LNCaP clone FGC (cell line): ENCODE data around the gene SLC25A33.

Experiments used
- DNase-seq: peaks from one replicate; pipeline ENCODE4 v3.0.0-alpha.2; 2011; ENCODE audit warnings: low read depth
- H3K4me3 ChIP-seq: 2 replicates; pipeline ENCODE4 v1.5.1; 2011; ENCODE audit warnings: mild to moderate bottlenecking, low read depth, low read length, control low read depth
- TF ChIP-seq, protein P1 (sequence below): IDR thresholded peaks from 2 replicates; pipeline ENCODE4 v1.5.1; 2012; ENCODE audit warnings: mild to moderate bottlenecking; ENCODE audit not compliant: control insufficient read depth, insufficient read depth; ENCODE audit errors: extremely low read depth

Gene SLC25A33

DNA sequence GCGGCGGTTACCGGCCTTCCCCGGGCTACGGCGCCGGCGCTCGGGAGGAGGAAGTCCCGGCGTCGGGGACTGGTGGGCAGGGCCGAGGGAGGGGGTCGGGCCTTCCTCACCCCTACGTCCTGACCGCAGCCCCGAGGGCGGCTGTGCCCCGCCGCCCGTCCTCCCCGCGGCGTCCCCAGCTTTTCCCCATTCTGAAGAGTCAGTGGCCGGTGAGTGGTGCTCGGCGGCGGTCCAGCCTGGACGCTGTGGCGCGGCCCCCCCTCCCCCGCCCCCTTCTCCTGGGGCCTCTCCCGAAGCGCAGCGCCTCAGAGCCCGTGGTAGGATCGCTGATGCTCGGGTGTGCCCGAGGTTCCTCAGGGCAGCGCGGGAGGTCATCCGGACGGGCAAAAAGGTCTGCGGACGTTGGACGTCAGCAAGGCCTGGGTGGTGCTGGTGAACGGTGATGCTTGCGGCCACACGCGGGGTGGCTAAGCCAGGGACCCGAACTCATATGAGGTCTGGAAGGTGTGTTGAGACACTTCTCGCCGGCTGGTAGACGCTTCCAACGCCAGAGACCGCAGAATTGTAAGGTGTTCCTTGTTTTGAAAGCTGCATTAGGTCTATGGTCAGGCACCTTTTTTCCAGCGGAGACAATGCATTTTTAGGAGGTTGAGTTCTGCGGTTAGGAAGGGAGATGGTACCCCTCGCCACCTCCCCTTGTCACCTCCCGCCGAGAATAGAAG lies 725 bp downstream of the SLC25A33 start:
- TF ChIP-seq, protein P1, sequence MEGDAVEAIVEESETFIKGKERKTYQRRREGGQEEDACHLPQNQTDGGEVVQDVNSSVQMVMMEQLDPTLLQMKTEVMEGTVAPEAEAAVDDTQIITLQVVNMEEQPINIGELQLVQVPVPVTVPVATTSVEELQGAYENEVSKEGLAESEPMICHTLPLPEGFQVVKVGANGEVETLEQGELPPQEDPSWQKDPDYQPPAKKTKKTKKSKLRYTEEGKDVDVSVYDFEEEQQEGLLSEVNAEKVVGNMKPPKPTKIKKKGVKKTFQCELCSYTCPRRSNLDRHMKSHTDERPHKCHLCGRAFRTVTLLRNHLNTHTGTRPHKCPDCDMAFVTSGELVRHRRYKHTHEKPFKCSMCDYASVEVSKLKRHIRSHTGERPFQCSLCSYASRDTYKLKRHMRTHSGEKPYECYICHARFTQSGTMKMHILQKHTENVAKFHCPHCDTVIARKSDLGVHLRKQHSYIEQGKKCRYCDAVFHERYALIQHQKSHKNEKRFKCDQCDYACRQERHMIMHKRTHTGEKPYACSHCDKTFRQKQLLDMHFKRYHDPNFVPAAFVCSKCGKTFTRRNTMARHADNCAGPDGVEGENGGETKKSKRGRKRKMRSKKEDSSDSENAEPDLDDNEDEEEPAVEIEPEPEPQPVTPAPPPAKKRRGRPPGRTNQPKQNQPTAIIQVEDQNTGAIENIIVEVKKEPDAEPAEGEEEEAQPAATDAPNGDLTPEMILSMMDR: no peak
- peak overlapping the region; percentile 73 for H3K4me3 ChIP-seq
- DNase-seq: no peak

DNA sequence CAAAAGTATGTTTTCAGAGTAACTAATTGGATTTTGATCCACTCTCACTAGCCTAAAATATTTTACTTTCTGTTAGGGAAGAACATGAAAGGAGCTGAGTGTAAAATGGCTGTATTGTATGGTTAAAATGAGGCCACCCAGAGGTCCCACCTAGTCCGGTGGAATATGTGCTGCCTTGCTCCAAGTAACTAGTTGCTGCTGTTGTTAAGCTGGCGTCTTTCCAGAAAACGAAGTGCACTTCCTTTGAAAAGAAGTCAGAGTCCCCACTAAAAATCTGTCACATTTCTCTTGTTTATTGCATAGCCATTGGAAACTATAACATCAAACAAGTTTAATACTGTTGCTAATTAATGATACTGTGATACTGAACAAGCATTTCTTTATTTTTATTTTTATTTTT lies 3.2 kb downstream of the SLC25A33 start:
- H3K4me3 ChIP-seq: peak overlapping the region; percentile 30
- DNase-seq: peak; percentile 74
- TF ChIP-seq, protein P1: no peak

DNA sequence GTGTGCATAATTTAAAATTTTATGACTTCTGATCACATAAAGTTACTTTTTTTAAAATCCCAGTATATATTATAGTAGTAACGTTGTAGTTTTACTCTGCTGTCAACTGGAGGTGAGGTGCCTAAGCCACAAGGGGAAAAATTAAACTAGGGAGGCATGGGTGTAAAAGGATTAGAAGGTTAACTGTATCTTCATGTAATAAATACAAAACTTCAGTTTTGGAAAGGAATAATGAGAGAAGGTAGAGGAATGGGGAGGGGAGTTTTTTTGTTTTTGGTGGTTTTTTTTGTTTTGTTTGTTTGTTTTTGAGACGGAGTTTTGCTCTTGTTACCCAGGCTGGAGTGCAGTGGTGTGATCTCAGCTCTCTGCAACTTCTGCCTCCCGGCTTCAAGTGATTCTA lies 5.7 kb downstream of the SLC25A33 start:
- no peak for DNase-seq
- TF ChIP-seq, protein P1: no peak
- H3K4me3 ChIP-seq: no peak overlapping the region

DNA sequence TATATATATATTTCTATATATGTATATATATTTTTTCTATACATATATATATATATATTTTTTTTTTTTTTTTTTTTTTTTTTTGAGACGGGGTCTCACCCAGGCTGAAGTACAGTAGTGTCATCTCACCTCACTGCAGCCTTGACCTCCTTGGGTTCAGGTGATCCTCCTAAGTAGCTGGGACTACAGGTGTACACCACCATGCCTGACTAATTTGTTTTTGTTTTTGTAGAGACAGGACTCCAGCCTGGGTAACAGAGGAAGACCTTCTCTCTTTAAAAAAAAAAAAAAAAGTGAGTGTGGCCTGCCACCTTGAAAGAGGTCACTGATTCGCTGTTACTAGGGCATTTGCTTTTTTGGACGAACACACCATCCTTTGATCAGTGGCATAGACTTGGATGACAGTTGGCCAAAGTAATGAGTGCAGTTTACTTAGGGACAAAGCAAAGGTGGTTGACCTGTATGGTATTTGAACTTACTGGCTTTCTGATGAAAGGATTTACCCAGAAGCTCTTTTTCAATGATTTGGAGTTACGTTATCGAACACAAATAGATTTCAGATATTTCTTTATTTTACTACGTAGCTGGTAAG lies 10.8 kb downstream of the SLC25A33 start:
- TF ChIP-seq, protein P1: no peak
- no peak overlapping the region for H3K4me3 ChIP-seq
- no peak for DNase-seq

DNA sequence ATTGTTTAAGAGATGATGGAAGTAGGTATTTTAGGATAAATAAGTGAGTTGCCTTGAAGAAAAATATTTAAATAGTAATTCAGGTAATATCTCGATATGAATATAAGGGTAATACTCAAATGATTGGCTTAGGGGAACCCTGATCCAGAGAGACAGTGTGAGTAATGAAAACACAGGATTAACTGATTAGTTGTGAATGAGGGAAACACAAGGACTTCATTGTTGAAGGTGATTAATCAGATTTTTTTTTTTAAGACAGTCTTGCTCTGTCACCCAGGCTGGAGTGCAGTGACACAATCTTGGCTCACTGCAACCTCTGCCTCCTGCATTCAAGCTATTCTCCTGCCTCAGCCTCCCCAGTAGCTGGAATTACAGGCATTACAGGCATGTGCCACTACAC lies 12.7 kb downstream of the SLC25A33 start:
- no peak for DNase-seq
- no peak overlapping the region for H3K4me3 ChIP-seq
- TF ChIP-seq, protein P1: no peak

DNA sequence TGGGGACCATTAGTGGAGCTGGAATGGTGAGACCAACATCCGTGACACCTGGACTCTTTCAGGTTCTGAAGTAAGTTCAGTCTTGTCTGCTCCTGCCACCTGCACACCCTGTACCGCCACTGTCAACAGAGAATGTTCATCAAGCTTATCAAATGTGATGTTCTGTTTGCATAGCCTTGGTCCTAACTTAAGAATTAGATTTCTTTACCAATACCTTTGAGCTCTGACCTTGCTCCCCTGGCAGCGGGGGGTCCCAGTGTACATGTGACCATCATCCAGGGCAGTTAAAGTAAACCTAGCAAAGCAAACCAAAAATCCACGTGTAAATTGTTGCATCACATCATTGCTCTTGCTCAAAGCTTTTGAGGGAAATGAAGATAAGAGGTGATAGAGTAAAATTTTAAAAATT lies 14.5 kb downstream of the SLC25A33 start:
- no peak overlapping the region for H3K4me3 ChIP-seq
- TF ChIP-seq, protein P1: no peak
- DNase-seq: peak; percentile 98

DNA sequence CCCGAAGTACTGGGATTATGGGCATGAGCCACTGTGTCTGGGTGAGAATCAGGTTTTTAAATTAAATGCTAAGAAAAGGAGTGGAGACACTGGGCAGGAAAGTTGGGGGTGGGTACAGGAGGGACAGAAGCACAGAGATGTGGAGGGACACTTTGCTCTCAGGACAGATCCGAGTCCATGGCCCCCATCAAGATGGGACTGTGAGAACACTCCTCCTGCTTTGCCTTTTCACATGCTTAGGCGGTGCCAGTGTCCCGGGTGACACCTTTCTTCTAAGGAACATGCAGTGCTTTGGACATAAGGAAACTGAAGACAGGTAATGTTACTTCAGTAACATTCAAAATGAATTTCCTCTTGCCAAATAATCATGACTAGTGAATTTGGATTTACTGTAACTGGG lies 16.7 kb downstream of the SLC25A33 start:
- TF ChIP-seq, protein P1: no peak

More for the DNA sequence above, 16.7 kb downstream of the SLC25A33 start:
- peak overlapping the region; percentile 22 for H3K4me3 ChIP-seq
- DNase-seq: no peak
